ENCODE results near the gene TTLL5.
"Not testable (repeated sequence)": the region's sequence is repeated elsewhere in the genome, so short reads cannot be mapped to it uniquely, and the experiment has no call there.

TTLL5 gene

GRCh38 chr14:75831952-75832351 lies 170.9 kb downstream of the TTLL5 start:
- no peak for DNase-seq (ENCODE audit: low spot score)

- no peak for DNase-seq (ENCODE audit: low spot score)
These were observed 171.7 kb downstream of the TTLL5 start for GRCh38 chr14:75832621-75833297.

GRCh38 chr14:75833326-75834020 lies 172.4 kb downstream of the TTLL5 start:
- no peak for DNase-seq (ENCODE audit: low spot score)

- DNase-seq (ENCODE audit: low spot score): no peak
These were observed 174.2 kb downstream of the TTLL5 start for GRCh38 chr14:75835156-75835725.

GRCh38 chr14:75835737-75836136 lies 174.7 kb downstream of the TTLL5 start:
- DNase-seq (ENCODE audit: low spot score): no peak

- DNase-seq (ENCODE audit: low spot score): no peak
These were observed 176.2 kb downstream of the TTLL5 start for GRCh38 chr14:75837151-75837787.

GRCh38 chr14:75840911-75841310 lies 179.9 kb downstream of the TTLL5 start:
- no peak for DNase-seq (ENCODE audit: low spot score)

- no peak for DNase-seq (ENCODE audit: low spot score)
These were observed 181.5 kb downstream of the TTLL5 start for GRCh38 chr14:75842551-75842950.

- no peak for DNase-seq (ENCODE audit: low spot score)
These were observed 183.4 kb downstream of the TTLL5 start for GRCh38 chr14:75844486-75844885.

GRCh38 chr14:75845136-75845804 lies 184.2 kb downstream of the TTLL5 start:
- DNase-seq (ENCODE audit: low spot score): no peak

- DNase-seq (ENCODE audit: low spot score): not testable (repeated sequence)
These were observed 185.6 kb downstream of the TTLL5 start for GRCh38 chr14:75846694-75847093.

GRCh38 chr14:75847584-75847983 lies 186.5 kb downstream of the TTLL5 start:
- DNase-seq (ENCODE audit: low spot score): no peak

- no peak for DNase-seq (ENCODE audit: low spot score)
These were observed 187.3 kb downstream of the TTLL5 start for GRCh38 chr14:75848167-75848913.

GRCh38 chr14:75849300-75849895 lies 188.4 kb downstream of the TTLL5 start:
- DNase-seq (ENCODE audit: low spot score): no peak

GRCh38 chr14:75851574-75851866 lies 190.5 kb downstream of the TTLL5 start:
- DNase-seq (ENCODE audit: low spot score): no peak

- no peak for DNase-seq (ENCODE audit: low spot score)
These were observed 193.2 kb downstream of the TTLL5 start for GRCh38 chr14:75854111-75854799.

- no peak for DNase-seq (ENCODE audit: low spot score)
These were observed 196.2 kb downstream of the TTLL5 start for GRCh38 chr14:75857199-75857598.

GRCh38 chr14:75858362-75858761 lies 197.3 kb downstream of the TTLL5 start:
- no peak for DNase-seq (ENCODE audit: low spot score)

- DNase-seq (ENCODE audit: low spot score): no peak
These were observed 198.7 kb downstream of the TTLL5 start for GRCh38 chr14:75859746-75860145.

- no peak for DNase-seq (ENCODE audit: low spot score)
These were observed 199.6 kb downstream of the TTLL5 start for GRCh38 chr14:75860561-75861160.
